Ishikawa (cell line): ENCODE data around the gene SNX17.

Experiments
- EGR1 ChIP-seq: IDR thresholded peaks from 2 replicates; pipeline ENCODE4 v1.6.1; 2012
- EP300 ChIP-seq: IDR thresholded peaks from 2 replicates; pipeline ENCODE4 v1.6.1; 2012; ENCODE audit warnings: borderline replicate concordance
- NFIC ChIP-seq: IDR thresholded peaks from 2 replicates; pipeline ENCODE4 v1.6.1; 2012
- RAD21 ChIP-seq: IDR thresholded peaks from 2 replicates; pipeline ENCODE4 v1.6.1; 2012; ENCODE audit warnings: low read depth
- TAF1 ChIP-seq: IDR thresholded peaks from 2 replicates; pipeline ENCODE4 v1.6.1; 2012; ENCODE audit warnings: low read depth, mild to moderate bottlenecking
- TEAD4 ChIP-seq: IDR thresholded peaks from 2 replicates; pipeline ENCODE4 v1.6.1; 2012
- YY1 ChIP-seq: IDR thresholded peaks from 2 replicates; pipeline ENCODE4 v1.6.1; 2012; ENCODE audit warnings: low read depth
- ZBTB7A ChIP-seq: IDR thresholded peaks from 2 replicates; pipeline ENCODE4 v1.6.1; 2012; ENCODE audit warnings: low read depth
- TF ChIP-seq, protein P1 (sequence below): IDR thresholded peaks from 2 replicates; pipeline ENCODE4 v1.6.1; 2012
- TF ChIP-seq, protein P2 (sequence below): IDR thresholded peaks from 2 replicates; pipeline ENCODE4 v1.6.1; 2012; ENCODE audit warnings: low read depth, mild to moderate bottlenecking

DNA sequence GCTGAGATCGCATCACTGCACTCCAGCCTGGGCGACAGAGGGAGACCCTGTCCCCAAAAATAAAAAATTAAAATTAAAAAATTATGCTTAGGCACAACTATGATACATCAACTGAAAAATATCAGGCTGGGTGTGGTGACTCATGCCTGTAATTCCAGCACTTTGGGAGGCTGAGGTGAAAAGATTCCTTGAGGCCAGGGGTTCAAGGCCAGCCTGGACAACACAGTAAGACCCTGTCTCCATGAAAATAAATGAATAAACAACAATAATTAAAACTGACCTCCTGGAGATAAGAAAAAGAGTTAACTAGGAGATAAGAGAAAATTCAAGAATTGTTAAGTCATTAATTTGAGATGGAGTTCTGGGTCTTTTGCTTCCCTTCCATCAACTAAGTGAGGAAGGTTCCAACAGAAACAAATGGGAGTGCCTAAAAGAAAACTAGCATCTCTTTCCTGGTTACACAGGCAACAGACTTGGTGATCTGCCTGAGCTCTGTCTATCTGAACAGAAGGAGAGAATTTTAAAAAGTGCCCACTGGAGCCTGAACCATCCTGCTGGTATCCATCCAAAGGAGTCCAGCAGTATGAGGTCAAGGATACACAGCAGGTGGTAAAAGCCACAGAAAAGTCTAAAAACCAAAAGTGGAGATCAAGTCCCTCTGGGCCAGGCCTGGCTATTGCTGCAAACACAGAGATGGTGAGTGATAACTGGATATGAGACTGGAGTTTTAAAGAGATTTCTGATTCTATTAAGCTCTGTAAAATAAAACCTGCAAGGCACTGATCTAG is 30.1 kb downstream of the SNX17 start:
- TF ChIP-seq NFIC (no peak), TAF1 (no peak), EP300 (no peak), YY1 (no peak), ZBTB7A (no peak), EGR1 (no peak), TEAD4 (no peak), RAD21 (no peak)
- TF ChIP-seq, protein P1, sequence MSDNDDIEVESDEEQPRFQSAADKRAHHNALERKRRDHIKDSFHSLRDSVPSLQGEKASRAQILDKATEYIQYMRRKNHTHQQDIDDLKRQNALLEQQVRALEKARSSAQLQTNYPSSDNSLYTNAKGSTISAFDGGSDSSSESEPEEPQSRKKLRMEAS, result no peak
- TF ChIP-seq, protein P2, sequence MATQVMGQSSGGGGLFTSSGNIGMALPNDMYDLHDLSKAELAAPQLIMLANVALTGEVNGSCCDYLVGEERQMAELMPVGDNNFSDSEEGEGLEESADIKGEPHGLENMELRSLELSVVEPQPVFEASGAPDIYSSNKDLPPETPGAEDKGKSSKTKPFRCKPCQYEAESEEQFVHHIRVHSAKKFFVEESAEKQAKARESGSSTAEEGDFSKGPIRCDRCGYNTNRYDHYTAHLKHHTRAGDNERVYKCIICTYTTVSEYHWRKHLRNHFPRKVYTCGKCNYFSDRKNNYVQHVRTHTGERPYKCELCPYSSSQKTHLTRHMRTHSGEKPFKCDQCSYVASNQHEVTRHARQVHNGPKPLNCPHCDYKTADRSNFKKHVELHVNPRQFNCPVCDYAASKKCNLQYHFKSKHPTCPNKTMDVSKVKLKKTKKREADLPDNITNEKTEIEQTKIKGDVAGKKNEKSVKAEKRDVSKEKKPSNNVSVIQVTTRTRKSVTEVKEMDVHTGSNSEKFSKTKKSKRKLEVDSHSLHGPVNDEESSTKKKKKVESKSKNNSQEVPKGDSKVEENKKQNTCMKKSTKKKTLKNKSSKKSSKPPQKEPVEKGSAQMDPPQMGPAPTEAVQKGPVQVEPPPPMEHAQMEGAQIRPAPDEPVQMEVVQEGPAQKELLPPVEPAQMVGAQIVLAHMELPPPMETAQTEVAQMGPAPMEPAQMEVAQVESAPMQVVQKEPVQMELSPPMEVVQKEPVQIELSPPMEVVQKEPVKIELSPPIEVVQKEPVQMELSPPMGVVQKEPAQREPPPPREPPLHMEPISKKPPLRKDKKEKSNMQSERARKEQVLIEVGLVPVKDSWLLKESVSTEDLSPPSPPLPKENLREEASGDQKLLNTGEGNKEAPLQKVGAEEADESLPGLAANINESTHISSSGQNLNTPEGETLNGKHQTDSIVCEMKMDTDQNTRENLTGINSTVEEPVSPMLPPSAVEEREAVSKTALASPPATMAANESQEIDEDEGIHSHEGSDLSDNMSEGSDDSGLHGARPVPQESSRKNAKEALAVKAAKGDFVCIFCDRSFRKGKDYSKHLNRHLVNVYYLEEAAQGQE, result no peak
